Activated CD4-positive, alpha-beta T cell treated with anti-CD3 and anti-CD28 coated beads, Interleukin-2, amount 50 U/mL, for 4 hours (primary cell): ENCODE data around the gene GZMM.

Experiments
- DNase-seq, 2 experiments: peaks; one replicate each; pipeline ENCODE4 v3.0.0-alpha.2; 2020

The GZMM gene

GRCh38 chr19:543910-544608, at the start of gene GZMM:
GZMM (plus strand) TSS chr19:544053; CDS start chr19:544072, 19 bp downstream.
- DNase-seq: peak; percentile 64 to 69

- DNase-seq: no peak
Observed at GRCh38 chr19:494171-495080, 49.4 kb upstream of the GZMM start.

- no peak for DNase-seq
Observed at GRCh38 chr19:495081-495401, 48.8 kb upstream of the GZMM start.

GRCh38 chr19:495402-496111, 48.3 kb upstream of the GZMM start:
- peak; percentile 19 to 27 for DNase-seq

GRCh38 chr19:496112-496665, 47.7 kb upstream of the GZMM start, which contains the start of gene MADCAM1:
MADCAM1 (plus strand) TSS chr19:496486; CDS start chr19:496500, 14 bp downstream.
- no peak for DNase-seq

GRCh38 chr19:496986-497385, 46.9 kb upstream of the GZMM start:
- no peak for DNase-seq

GRCh38 chr19:497491-497868, 46.4 kb upstream of the GZMM start:
- no peak for DNase-seq

GRCh38 chr19:497869-498510, 45.9 kb upstream of the GZMM start:
- no peak for DNase-seq

- DNase-seq: no peak
Observed at GRCh38 chr19:498511-498891, 45.4 kb upstream of the GZMM start.

- DNase-seq: no peak
Observed at GRCh38 chr19:498977-499623, 44.8 kb upstream of the GZMM start.

- DNase-seq: no peak
Observed at GRCh38 chr19:501646-502045, 42.2 kb upstream of the GZMM start.

GRCh38 chr19:504616-505015, 39.2 kb upstream of the GZMM start:
- DNase-seq: no peak

GRCh38 chr19:506404-507285, 37.2 kb upstream of the GZMM start:
- peak; percentile 87 to 88 for DNase-seq

GRCh38 chr19:507286-508203, 36.3 kb upstream of the GZMM start, which contains the start of gene TPGS1:
TPGS1 (plus strand) TSS chr19:507497; CDS start chr19:507507, 10 bp downstream.
- peak; percentile 56 to 81 for DNase-seq

GRCh38 chr19:508204-509150, 35.4 kb upstream of the GZMM start:
- no peak for DNase-seq

GRCh38 chr19:510606-511100, 33.2 kb upstream of the GZMM start:
- peak; percentile 91 to 92 for DNase-seq

GRCh38 chr19:511101-511851, 32.6 kb upstream of the GZMM start:
- DNase-seq: peak; percentile 73 to 76
